ENCODE results near the gene ICA1.

The ICA1 gene

DNA sequence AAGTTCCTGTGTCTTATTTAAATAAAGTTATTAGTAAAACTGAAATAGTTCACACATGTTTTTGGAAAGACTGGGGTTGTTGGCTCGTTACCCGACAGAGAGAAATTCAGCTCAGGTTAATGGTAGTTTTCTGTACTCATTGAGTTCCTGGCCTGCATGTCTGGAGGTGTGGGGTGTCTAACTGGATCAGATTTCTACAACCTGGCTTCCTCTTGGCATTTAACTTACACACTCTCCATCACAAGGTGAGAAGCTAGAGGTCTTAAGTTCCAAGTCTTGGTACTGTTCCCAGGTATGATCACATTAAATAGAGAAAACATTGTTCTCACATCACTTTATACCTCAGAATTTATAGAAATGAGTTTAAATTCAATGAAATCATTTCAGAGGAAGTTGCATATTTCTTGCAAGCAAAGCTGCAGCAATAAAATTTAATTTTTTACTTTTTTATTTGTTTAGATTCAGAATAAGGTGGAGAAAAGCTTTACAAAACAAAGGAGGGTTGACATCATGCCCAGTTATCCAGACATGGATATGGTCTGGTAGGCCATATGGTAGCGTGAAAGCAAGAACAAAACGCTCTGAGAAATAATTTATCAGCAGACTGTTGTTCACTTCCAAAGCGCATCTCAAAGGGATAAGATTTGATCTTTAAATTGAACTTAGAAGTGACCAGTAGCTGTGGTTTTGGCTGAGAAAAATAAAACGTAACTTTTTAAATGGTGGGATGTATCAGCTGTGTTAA, 172.8 kb downstream of the ICA1 start:
- no peak for DNase-seq

DNA sequence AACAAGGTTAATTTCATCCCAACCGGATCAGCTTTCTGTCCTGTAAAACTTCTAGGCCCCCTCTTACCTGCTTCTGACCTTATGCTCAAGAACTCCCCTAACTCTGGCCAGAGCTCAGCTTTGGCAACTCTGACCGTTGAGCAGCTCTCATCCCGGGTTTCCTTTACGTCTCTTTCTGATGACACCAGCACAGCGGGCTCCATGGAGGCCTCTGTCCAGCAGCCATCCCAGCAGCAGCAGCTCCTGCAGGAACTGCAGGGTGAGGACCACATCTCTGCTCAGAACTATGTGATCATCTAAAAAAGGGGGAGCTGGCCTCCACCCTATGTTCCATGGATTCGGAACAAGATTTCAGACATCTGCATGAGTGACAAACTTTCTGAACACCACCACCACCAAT, 175.7 kb downstream of the ICA1 start:
- no peak for DNase-seq

DNA sequence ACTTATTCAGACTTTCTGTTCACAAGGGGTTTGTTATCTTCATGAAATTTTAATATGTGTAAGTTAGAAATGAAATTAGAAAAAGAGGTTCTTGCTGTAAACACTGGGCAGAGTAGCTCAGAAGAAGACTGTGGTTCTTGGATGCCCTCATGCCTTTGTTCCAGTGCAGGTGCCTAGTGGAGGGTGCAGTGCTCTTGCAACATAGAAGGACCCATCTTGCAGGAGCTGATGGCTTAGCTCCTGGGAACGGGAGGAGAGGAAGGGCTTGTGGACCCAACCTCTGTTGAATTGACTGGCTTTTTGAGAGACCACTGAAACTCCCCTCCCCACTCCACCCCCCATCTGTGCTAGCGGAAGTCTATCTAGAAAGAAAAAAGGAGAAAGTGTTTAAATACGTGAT, 176.5 kb downstream of the ICA1 start:
- no peak for DNase-seq

- no peak for DNase-seq
Measured at GRCh38 chr7:8084836-8085235, 177.1 kb downstream of the ICA1 start.

DNA sequence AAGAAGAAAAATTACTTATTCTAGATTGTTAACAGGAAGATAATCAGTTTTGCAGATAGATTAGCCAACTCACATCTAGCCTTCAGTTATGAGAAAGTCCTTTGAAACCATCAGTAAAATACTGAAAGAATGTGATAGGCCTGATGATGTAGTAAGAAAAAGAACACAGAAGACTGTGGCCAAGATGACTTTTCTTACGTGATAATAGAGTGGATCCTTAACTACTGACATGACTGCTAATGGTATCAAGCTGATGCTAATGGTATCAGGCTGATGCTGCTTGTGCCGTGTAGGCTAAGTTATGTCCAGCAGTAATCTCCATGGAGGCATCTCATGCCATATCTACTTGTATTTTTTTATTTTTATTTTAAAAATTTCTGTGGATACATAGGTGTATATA, 179.2 kb downstream of the ICA1 start:
- no peak for DNase-seq

DNA sequence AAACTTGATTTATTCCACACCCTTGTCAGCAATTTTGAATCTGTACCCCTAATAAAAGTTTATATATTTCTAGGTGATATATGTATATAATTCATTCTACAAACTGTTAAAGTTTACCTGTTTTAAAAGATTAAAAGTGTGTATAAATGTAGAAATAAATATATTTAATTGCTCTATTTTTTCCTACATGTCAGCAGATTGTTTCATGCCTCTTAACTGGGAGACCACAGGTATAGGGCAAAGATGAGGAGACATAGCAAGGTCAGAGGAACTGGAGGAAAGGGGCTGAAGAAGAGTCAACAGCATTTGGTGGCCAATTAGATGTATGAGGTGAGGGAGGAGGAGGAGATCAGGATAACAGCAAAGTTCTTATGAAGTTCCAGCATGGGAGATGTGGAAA, 183.5 kb downstream of the ICA1 start:
- DNase-seq, result no peak

DNA sequence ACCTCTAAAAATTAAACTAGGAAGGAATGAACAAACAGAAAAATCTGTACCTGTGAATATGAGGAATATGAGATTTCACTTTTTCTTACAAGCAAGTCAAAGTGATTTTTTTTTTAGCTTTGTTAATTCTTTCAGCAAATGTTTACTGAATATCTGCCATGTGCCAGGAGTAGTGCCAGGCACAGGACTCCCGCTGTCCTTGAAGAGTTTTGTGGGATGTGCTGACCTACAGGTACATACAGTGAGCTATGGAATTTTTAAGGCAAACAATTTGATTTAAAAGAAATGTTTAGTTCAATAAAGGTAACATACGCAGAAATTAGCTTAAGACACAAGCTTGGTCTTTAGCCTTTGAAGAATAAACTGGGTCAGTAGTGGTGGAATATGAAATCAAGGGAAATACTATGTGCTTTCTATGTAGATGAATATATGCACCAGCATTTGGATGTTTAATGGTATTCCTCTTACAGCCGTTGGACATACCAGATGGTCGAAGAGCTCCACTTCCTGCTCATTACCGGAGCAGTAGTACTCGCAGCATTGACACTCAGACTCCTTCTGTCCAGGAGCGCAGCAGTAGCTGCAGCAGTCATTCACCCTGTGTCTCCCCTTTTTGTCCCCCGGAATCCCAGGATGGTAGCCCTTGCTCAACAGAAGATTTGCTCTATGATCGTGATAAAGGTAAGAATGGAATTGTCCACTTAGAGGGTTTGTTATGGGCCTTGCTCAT, 191.4 kb downstream of the ICA1 start:
- no peak for DNase-seq

GRCh38 chr7:8068892-8069686, 192.9 kb downstream of the ICA1 start:
- no peak for DNase-seq

- DNase-seq, result peak; percentile 99
Measured at GRCh38 chr7:8065356-8065813, 196.6 kb downstream of the ICA1 start.

GRCh38 chr7:8064828-8065227, 197.1 kb downstream of the ICA1 start:
- no peak for DNase-seq

DNA sequence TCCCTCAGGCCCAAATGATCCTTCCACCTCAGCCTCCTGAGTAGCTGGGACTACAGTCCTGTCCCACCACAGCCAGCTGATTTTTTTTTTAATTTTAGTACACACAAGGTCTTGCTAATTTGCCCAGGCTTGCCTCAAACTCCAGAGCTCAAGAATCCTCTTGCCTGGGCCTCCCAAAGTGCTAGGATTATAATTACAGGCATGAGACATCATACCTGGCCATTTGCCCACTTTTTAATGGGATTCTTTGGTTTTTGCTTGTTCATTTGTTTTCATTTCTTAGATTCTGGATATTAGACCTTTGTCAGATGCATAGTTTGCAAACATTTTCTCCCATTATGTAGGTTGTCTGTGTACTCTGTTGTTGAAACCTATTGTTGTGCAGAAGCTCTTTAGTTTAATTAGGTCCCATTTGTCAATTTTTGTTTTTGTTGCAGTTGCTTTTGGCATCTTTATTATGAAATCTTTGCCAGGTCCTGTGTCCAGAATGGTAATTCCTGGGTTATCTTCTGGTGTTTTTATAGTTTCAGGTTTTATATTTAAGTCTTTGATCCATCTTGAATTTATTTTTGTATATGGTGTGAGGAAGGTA, 198.2 kb downstream of the ICA1 start:
- peak; percentile 37 for DNase-seq

GRCh38 chr7:8063300-8063699, 198.7 kb downstream of the ICA1 start:
- DNase-seq, result peak; percentile 24
